Dermis microvascular lymphatic vessel endothelial cell (primary cell): ENCODE measurements around the gene ZNF644. TPM values are rescaled to one million over a fixed set of nuclear protein-coding genes. Genes with fewer than 3 reads are reported as not detected.
A peak's percentile ranks its signal among the peaks of the same experiment; 100 is the strongest.
"Not testable (repeated sequence)": the region's sequence is repeated elsewhere in the genome, so short reads cannot be mapped to it uniquely, and the experiment has no call there.

ENCODE experiments used
- DNase-seq, 2 donors: peaks; one replicate each; pipeline versions ENCODE4 v3.0.0 to v3.0.0-alpha.2; 2010; ENCODE audit warnings: low read depth in 2 of 2
- total RNA-seq: library from RNA; depleted of rRNA; stranded (reverse); fragments of >200 nt; gene quantifications from 2 replicates; pipeline ENCODE4 v1.2.1, GENCODE V29; 2014

Gene ZNF644
- total RNA-seq, 1 donor from 2014 or later = 35.9 TPM

DNA sequence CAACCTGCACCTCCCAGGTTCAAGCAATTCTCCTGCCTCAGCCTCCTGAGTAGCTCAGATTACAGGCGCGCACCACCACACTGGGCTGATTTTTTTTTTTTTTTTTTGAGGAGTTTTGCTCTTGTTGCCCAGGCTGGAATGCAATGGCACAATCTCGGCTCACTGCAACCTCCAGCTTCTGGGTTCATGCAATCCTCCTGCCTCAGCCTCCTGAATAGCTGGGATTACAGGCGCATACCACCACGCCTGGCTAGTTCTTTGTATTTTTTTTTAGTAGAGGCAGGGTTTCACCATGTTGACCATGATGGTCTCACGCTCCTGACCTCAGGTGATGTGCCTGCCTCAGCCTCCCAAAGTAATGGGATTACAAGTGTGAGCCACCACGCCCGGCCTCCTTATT is 93.6 kb downstream of the ZNF644 start:
- not testable (repeated sequence) for DNase-seq

DNA sequence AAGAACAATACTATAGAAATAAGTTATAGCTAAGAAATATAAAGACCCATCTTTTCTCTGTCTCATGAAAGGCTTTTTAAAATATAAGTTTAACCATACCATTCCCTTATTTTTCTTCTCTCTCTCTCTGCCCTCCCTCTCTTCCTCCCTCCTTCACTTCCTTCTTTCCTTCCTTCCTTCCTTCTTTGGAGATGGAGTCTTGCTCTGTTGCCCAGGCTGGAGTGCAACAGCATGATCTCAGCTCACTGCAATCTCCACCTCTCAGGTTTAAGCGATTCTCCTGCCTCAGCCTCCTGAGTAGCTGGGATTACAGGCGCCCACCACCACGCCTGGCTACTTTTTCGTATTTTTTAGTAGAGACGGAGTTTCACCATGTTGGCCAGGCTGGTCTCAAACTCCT is 94.2 kb downstream of the ZNF644 start:
- not testable (repeated sequence) for DNase-seq

DNA sequence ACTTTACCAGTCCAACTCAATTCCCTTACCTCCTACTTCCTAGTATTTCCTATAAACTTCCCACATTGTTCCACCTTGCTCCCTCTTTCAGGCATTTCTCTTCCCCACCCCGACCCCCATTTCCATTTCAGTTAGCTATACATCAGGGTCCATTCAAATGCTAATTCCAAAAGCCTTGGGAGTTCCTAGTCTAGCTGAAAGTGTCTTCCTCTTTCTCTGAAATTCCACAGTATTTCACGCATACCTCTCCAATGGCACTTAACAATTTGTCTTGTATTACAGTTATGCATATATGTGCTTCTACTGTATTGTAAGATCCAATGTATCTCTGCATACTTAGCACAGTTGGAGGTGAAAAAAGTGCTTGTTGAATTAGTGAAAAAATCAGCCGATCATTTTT is 94.9 kb downstream of the ZNF644 start:
- no peak for DNase-seq

- no peak for DNase-seq
These were observed 95.6 kb downstream of the ZNF644 start for GRCh38 chr1:90925928-90926869.

DNA sequence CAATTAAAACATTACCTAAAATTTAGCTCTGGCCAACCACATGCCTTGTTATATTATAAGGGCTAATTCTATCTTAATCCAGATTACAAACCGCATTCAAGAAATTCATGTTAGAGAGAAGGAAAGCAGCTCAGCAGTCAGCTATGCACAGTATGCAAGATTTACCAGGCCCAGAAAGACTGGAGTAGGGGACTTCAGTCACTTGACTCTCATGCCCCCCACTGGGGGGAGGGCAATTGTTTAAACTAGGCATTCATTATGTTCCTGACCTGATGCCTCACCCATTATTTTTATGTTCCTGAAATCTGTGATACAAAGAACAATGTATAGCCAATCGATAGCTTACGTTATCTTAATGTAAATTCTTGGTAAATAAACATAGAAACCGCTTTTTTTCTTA is 96.9 kb downstream of the ZNF644 start:
- no peak for DNase-seq

DNA sequence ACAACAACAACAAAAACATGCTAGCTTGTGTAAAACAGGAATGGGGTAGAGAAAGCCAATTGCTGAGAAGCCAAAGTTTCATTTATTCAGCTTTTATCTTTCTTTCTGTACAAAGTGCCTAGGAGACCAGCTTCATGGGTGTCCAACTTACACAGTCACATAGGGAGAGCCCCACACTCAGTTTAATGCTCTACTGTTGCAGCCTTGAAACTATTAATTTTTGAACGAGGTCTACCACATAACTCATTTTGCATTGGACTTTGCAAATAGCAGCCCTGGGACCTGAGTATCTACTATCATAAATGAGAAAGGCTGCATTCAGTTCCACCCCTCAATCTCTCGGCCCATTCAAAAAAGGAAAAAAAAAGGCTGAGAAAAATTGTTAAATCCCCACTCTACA is 98.8 kb downstream of the ZNF644 start:
- no peak for DNase-seq

DNA sequence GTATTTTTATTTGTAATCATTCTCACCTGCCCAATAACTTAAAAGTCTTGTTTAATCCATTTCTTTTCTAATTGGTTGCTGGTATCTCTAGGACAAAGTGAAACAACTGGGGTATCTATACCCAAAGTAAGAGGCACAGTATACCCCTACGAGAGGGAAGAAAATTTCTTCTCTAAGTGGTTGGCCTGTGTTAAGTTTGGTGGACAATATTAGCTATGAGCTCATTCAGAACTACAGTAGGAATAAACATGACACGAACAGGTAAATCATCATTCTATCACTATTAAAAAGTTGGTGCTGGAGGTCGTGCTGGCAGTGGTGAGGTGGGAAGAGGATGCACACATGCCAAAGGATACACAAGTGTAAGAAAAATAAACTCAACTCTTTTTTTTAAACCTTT is 99.6 kb downstream of the ZNF644 start:
- no peak for DNase-seq

- no peak for DNase-seq
These were observed 101.9 kb downstream of the ZNF644 start for GRCh38 chr1:90919900-90920299.

DNA sequence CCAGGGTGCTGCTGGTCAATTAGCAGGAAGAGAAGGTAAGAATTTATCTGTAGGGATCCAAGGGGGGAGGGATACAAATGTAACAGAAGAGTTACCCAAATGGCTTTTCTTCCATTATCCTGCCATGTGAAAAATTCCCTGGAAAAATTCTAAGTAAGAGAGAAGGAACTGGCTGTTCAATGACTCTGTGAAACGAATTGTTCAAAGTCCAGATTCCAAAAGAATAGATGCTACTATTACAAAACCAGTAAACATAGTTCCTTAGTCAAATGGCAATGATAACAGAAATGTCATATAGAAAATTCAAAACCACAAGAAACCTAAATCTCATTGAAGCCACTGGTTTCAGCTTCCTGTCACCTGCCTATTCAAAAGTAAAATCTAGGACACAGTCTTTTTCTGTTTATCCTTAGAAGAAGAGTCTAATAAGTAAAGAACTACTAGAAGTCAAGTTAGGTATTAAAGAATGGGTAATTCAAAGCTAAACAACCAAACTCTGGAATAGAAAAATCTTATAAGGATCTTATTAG is 102.6 kb downstream of the ZNF644 start:
- DNase-seq = no peak

GRCh38 chr1:90911353-90911752 is 110.5 kb downstream of the ZNF644 start:
- DNase-seq = no peak

DNA sequence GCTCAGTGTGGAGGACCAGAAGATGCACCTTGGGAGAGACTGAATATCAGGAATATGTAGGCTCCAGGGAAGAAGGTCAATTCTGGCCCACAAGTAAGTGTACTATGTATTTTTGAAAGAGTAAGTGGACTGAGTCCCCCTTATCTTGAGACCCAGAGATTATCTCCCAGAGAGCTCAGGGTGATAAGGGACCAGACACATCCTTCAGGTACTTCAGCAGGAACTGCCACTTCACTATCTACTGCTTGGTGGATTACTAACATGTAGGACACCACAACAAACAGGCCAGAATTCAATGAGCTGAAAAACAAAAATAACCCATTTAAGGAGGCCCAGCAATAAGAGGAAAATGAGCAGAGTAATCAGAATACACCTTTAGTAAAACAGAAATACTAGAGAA is 119.2 kb downstream of the ZNF644 start:
- DNase-seq = no peak

GRCh38 chr1:90899263-90899662 is 122.6 kb downstream of the ZNF644 start:
- no peak for DNase-seq

- not testable (repeated sequence) for DNase-seq
These were observed 128.2 kb downstream of the ZNF644 start for GRCh38 chr1:90893679-90894078.

- not testable (repeated sequence) for DNase-seq
These were observed 129.0 kb downstream of the ZNF644 start for GRCh38 chr1:90892884-90893283.

DNA sequence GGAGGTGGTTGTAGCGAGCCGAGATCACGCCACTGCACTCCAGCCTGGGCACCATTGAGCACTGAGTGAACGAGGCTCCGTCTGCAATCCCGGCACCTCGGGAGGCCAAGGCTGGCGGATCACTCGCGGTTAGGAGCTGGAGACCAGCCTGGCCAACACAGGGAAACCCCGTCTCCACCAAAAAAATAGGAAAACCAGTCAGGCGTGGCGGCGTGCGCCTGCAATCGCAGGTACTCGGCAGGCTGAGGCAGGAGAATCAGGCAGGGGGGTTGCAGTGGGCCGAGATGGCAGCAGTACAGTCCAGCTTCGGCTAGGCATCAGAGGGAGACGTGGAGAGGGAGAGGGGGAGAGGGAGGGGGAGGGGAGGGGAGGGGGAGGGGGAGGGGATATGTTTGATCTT is 129.6 kb downstream of the ZNF644 start:
- not testable (repeated sequence) for DNase-seq

DNA sequence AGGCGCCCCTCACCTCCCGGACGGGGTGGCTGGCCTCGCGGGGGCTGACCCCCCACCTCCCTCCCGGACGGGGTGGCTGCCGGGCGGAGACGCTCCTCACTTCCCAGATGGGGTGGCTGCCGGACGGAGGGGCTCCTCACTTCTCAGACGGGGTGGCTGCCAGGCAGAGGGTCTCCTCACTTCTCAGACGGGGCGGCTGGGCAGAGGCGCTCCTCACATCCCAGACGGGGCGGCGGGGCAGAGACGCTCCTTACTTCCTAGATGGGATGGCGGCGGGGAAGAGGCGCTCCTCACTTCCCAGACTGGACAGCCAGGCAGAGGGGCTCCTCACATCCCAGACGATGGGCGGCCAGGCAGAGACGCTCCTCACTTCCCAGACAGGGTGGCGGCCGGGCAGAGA is 130.1 kb downstream of the ZNF644 start:
- DNase-seq = not testable (repeated sequence)

- DNase-seq = no peak
These were observed 139.6 kb downstream of the ZNF644 start for GRCh38 chr1:90882221-90882620.

GRCh38 chr1:90881034-90881433 is 140.8 kb downstream of the ZNF644 start:
- no peak for DNase-seq

DNA sequence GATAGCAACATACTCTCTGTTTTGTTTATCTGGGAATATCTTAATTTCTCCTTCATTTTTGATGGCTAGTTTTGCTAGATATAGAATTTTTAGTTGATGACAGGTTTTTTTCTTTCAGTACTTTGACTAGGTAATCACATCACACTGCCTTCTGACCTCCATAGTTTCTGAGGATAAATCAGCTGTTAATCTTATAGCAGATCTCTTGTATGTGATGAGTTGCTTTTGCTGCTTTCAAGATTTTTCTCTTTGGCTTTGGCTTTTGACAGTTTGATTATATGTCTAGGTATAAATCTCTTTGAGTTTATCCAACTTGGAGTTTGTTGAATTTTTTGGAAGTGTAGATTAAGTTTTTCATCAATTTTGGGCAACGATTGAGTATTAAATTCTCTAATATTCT is 142.6 kb downstream of the ZNF644 start:
- DNase-seq = peak in 1 of 2 donors; percentile 3

DNA sequence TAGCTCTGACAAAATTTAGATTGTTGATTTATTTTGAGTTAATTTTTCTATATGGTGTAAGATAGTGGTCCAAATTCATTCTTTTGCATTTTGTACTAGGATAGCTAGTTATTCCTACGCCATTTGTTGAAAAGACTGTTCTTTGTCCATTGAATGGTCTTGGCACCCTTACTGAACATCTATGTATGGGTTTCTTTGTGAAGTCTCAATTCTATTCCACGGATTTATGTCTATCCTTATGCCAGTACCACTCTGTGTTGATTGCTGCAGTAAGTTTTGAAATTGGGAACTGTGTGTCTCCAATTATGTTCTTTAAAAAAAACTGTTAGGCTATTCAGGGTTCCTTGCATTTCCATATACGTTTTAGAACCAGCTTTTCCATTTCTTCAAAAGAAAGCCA is 145.7 kb downstream of the ZNF644 start:
- no peak for DNase-seq
